Right lung (tissue), 5 donors: ENCODE data around the gene FMNL2. TPM values are rescaled to one million over a fixed set of nuclear protein-coding genes. Genes with fewer than 3 reads are reported as not detected.
"Not testable (repeated sequence)": the region's sequence is repeated elsewhere in the genome, so short reads cannot be mapped to it uniquely, and the experiment has no call there.

Experiments
- DNase-seq, 2 donors: peaks; one replicate each; pipeline ENCODE4 v3.0.0-alpha.2; 2013
- polyA plus RNA-seq, 5 donors: library from polyadenylated mRNA; unstranded; fragments of 120-200 nt; gene quantifications; one replicate each; pipeline versions ENCODE4 v1.2.1 to v1.2.3, GENCODE V29; 2013; ENCODE audit warnings: inconsistent platforms in 1 of 5, low replicate concordance in 1 of 5; ENCODE audit not compliant: insufficient read length in 5 of 5, insufficient read depth in 1 of 5

FMNL2 gene
- polyA plus RNA-seq, 5 donors = 51.4 to 89.6 (median 77.5) TPM

DNA sequence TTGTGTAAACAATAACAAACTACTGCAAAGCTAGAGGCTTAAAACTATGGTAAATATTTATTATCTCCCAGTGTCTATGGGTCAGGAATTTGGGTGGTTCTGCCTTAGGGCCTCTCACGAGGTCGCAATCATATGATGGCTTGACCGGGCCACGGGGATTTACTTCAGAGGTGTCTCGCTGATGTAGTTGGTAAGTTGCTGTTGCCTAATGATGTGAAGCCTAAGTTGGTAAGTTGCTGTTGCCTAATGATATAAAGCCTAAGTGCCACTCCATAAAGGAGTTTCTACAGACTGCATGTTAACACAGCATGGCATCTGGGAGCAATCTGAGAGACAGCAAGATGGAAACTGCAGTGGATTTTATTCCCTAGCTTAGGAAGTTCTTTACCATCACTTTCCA, 35.8 kb downstream of the FMNL2 start:
- DNase-seq = no peak

DNA sequence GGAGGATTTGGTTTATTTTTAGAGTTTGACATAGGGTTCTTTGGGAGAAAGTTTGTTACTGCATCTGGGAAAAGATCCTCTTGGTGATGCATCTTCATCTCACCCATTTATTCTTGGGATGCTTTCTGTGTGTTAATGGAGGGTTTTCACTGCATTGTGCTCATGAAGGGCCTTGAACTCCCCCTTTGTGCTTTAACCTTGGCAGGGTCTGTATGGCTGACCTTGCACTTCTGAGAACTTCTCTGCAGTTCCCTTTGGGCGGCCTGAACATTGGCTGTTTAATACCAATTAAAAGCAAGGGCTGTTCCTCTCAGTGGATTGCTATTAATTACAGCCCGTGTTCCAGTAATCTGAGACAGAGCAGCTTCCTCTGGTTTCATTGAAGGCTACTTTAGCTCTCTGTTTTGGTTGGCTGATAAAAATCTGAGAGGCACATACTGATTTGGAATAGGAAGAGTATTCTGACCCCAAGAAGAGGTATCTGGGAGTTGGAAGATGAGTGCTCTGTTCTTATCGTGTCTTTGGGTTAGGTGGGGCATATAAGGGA, 37.5 kb downstream of the FMNL2 start:
- DNase-seq = no peak

- no peak for DNase-seq
Observed at GRCh38 chr2:152375174-152375573, 40.2 kb downstream of the FMNL2 start.

DNA sequence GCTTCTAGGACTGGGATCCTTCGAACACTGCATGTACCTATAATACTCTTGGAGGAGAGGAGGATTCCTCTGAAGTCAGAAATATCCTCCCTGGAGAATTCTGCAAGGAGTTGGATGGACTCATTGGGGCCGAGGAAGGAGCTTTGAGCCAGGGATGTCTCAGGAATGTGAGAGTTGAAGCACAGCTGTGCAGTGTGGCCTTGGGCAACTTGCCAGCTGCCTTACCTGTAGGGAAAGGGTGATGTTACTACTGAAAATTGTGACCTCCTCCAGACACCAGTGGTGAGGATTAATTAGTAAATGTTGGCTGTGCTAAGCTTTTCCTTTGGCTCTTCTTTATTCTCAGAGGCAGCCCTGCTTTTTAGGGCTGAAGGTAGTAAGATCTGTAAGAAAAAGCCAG, 41.4 kb downstream of the FMNL2 start:
- no peak for DNase-seq

DNA sequence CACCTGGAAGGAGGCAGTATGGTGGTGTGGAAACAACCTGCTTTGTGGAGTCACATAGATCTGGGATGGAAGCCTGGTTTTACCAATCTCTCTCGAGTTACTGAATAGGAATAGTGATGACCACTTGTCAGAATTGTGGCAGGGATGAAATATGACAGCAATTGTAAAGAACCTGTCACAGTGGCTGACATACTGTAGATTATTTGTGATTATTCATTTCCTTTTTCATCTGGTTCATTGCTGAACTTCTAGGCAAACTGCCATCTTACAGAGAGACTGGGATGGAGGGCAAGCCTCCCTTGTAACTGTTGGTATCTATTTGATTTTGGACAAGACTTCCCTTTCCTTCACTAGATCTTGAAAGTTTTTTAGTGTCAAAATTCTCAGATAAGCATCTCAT, 42.0 kb downstream of the FMNL2 start:
- no peak for DNase-seq

- no peak for DNase-seq
Observed at GRCh38 chr2:152379089-152379488, 44.1 kb downstream of the FMNL2 start.

- DNase-seq = no peak
Observed at GRCh38 chr2:152380261-152381055, 45.5 kb downstream of the FMNL2 start.

DNA sequence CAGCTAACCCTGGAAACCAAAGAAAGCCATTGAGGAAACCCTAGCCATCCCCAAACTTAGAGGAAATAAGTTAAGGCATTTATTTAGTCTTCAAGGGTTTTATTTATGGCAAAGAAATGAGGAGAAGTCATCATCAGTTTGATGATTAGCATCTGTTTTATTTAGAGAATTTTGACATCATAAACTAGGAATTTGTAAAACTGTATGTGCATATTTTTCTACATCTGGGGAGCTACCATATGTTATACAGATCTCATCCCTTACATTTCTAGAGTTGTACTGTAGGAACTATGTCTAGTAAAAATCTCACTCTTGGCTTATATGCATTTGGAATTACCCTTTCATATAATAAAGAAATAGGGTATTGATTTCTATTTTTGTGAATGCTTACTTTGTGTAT, 48.7 kb downstream of the FMNL2 start:
- DNase-seq = no peak

DNA sequence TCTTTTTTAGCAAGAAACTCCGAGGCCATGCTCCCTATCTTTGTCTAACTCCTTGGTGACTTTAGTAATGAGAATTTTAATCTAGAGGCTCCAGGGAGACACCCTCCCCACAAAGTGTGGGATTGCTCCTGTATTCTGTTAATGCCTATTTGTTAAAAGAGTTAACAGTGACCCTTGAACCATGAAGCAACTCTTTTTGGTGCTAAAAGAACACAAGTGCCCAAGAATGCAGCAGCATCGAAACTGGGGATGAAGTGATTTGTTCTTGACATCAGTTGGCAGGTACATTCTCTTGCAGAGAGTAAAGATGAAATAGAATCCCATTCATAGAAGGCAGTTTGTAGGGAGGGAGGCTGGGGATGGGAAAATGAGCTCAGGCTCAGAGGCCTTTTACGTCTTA, 50.0 kb downstream of the FMNL2 start:
- DNase-seq = no peak

DNA sequence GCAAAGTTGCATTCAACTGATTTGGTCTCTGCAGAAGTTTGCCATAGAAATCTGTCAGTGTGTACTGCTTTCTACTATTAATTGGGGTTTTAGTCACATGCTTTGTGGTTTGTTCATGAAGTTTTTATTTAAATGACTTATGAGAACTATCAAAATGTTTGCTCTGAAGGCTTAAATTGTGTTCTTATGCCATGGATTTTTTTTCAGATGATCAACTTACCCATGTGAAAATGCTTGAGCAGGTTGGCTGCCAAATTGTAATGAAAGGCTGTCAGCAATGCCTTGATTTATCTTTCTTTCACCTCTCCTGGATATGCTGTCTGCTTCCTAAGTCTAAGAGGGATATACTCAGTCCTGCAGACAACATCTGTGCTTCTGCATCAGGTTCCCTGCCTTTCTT, 50.7 kb downstream of the FMNL2 start:
- no peak for DNase-seq

- no peak for DNase-seq
Observed at GRCh38 chr2:152386266-152386665, 51.3 kb downstream of the FMNL2 start.

GRCh38 chr2:152387041-152387440, 52.1 kb downstream of the FMNL2 start:
- no peak for DNase-seq

- not testable (repeated sequence) for DNase-seq
Observed at GRCh38 chr2:152388269-152388668, 53.3 kb downstream of the FMNL2 start.

DNA sequence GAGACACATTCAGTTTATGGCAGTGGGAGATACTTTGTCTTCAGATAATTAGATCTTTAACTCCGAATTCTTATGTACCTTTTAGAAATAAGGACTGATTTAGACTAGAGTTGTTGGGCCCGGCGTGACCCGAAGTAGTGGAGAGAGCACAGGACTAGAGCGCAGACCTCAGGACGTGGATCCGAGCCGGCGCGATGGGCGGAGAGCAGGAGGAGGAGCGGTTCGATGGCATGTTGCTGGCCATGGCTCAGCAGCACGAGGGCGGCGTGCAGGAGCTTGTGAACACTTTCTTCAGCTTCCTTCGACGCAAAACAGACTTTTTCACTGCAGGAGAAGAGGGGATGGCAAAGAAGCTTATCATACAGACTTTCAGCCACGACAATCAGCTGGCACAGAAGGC, 54.5 kb downstream of the FMNL2 start:
- no peak for DNase-seq

GRCh38 chr2:152390837-152391236, 55.9 kb downstream of the FMNL2 start:
- no peak for DNase-seq

- no peak for DNase-seq
Observed at GRCh38 chr2:152391318-152391717, 56.3 kb downstream of the FMNL2 start.

DNA sequence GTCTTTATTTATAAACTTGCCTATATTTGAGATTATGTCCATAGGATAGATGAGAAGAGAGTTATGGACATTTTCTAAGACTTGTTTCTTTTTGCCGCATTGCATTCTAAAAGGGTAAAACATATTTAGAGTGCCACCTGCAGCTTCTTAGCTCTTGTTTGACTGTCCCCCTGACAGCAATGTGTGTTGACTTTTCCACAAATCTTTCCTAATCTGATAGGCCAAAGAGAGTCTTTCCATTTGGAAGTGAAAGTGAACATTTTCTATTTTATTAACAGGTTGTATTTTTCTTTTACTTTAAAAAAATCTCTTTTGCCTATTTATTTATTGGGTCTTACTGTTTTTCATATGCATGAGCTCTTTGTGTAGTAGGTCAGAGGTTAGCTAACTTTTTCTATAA, 58.4 kb downstream of the FMNL2 start:
- DNase-seq = no peak

- no peak for DNase-seq
Observed at GRCh38 chr2:152394326-152394725, 59.4 kb downstream of the FMNL2 start.

DNA sequence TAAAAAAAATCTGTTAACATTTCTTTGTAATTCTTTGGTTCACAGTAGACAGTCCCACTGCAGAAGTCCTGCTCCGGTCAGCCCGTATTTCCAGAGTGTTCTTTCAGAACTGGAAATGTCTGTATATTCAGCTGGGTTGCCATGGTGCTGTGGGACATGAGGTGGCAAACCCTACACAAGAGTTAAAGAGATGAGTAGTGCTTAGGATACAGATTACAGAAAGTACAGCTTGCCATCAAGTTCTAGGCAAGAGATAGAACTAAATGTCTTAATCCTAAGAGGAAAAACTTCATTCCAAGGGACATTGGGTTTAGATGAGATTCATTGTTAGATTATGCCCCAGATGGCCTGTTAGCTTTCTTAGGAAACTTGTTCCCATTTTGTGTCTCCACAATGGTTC, 60.1 kb downstream of the FMNL2 start:
- no peak for DNase-seq

GRCh38 chr2:152395572-152395971, 60.6 kb downstream of the FMNL2 start:
- no peak for DNase-seq

DNA sequence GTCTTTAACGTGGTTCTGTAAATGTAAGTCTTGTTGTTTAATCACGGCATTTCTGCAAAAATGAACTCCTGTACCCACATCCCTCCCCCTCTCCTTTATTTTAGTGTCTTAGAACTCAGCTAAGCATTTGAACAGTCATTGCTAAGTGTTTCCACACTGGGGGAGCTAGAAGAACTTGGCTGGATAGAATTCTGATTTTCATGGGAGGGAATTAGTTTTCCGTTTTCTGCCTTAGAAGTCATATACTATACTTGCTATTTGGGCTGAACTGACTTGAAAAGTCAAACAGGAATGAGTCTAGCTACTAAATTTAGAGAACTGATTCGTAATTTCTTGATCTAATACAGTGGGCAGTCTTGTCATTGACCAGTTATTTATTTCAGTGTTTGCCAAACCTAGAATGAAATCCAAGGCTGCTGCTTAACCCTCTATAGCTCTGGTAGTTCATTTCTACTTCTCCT, 61.1 kb downstream of the FMNL2 start:
- DNase-seq = no peak

GRCh38 chr2:152396763-152397162, 61.8 kb downstream of the FMNL2 start:
- no peak for DNase-seq

DNA sequence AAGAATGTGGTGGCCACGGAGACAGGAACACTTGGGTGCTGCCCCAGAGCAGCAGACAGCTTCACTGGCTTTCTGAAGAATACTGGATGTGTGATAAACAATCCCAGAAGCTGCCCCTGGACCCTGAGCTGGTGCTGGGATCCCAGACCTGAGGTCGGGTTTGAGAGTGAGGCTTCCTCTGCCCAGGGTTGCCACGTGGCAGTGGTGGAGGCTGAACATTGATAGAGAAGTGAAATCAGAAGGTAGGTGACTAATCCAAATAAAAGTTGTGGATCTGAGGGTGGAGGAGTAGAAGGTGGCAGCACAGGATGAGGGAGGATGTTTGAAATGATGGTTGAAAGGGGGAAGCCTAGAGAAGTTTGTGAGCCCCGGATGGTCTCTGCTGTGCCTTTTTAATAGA, 64.0 kb downstream of the FMNL2 start:
- DNase-seq = no peak
